Measurements from ENCODE around the gene NXNL2. TPM values are rescaled to one million over a fixed set of nuclear protein-coding genes. Genes with fewer than 3 reads are reported as not detected.

NXNL2 gene
- total RNA-seq, 1 experiment from 2014 or later: 0.66 TPM

Other genes starting within 250 kb of the NXNL2 start
- 37.9 and 46.2 TPM in 2 replicates for gene SPIN1, start 146.7 kb upstream of the NXNL2 start, total RNA-seq (2014; rRNA removed)